HCT116 (cell line): ENCODE measurements around the gene CCL4L2. TPM values are rescaled to one million over a fixed set of nuclear protein-coding genes. Genes with fewer than 3 reads are reported as not detected.
"Not testable (repeated sequence)": the region's sequence is repeated elsewhere in the genome, so short reads cannot be mapped to it uniquely, and the experiment has no call there.

Experiments used
- ATAC-seq: fragments of 200-7000 bp; cut with Tn5 transposase; 2 replicates; pipeline ENCODE4 v1.9.1; 2020; ENCODE audit warnings: mild to moderate bottlenecking, moderate library complexity
- BruUV-seq: library from RNA; stranded (reverse); fragments of 400-500 nt; replicated peaks from 2 replicates; lab custom pipeline; 2021; lab: Mats Ljungman, UMichigan
- CTCF ChIA-PET: fragments of 300-600 bp; sonication (Branson Sonifier 250); formaldehyde crosslinking; loops from one replicate; lab custom pipeline; 2021; ENCODE audit warnings: antibody characterized with exemption; lab: Charles Lee
- POLR2A ChIA-PET: fragments of 300-600, 350-600 bp; sonication (Branson Sonifier 250); formaldehyde crosslinking; loops from one replicate; lab custom pipeline; 2021; ENCODE audit warnings: antibody characterized with exemption; lab: Charles Lee
- RAD21 ChIA-PET, 2 experiments: fragments of 300-600 bp; sonication (Branson Sonifier 250); formaldehyde crosslinking; loops; one replicate each; lab custom pipeline; 2023; ENCODE audit warnings: low total read pairs in 2 of 2; ENCODE audit not compliant: uncharacterized antibody in 2 of 2, unreplicated experiment in 2 of 2, low non-redundant PET in 1 of 2; lab: Charles Lee
- DNase-seq: peaks from one replicate; pipeline ENCODE4 v3.0.0-alpha.2; 2010; ENCODE audit warnings: low read depth, low spot score
- H2AFZ ChIP-seq: fragments of 200-600 bp; shearing (Covaris generic), sonication (generic); 2 replicates; pipeline ENCODE4 v1.6.1; 2017; ENCODE audit warnings: low read depth, mixed run types, mixed read lengths, antibody characterized with exemption, low read length; ENCODE audit not compliant: poor library complexity, severe bottlenecking
- H3K27ac ChIP-seq: 2 replicates; pipeline ENCODE4 v1.5.1; 2012; ENCODE audit warnings: low read depth, low read length
- H3K27me3 ChIP-seq: fragments of 200-600 bp; sonication (generic); 2 replicates; pipeline ENCODE4 v1.6.1; 2016; ENCODE audit warnings: mixed run types, low read length, mixed read lengths; ENCODE audit not compliant: insufficient read depth
- H3K36me3 ChIP-seq, 2 experiments: fragments of 200-500 bp in 1 of 2; fragments of 200-600 bp in 1 of 2; sonication (Bioruptor generic) in 1 of 2; sonication (generic) in 1 of 2; 2 replicates each; pipeline versions ENCODE4 v1.5.1 to v1.6.1; 2014 to 2016; ENCODE audit warnings: low read length in 2 of 2, inconsistent platforms in 1 of 2, mixed read lengths in 1 of 2, mixed run types in 1 of 2; ENCODE audit not compliant: insufficient read depth in 2 of 2, control insufficient read depth in 1 of 2
- H3K4me1 ChIP-seq, 2 experiments: fragments of 200-600 bp in 1 of 2; sonication (generic) in 1 of 2; 2 replicates each; pipeline versions ENCODE4 v1.5.1 to v1.6.1; 2012 to 2017; ENCODE audit warnings: low read length in 2 of 2, inconsistent platforms in 1 of 2, mild to moderate bottlenecking in 1 of 2, mixed read lengths in 1 of 2, mixed run types in 1 of 2, moderate library complexity in 1 of 2; ENCODE audit not compliant: insufficient read depth in 2 of 2, control insufficient read depth in 1 of 2
- H3K4me2 ChIP-seq: fragments of 200-600 bp; sonication (generic); 2 replicates; pipeline ENCODE4 v1.6.1; 2017; ENCODE audit warnings: mixed run types, low read length, mixed read lengths
- H3K4me3 ChIP-seq, 2 experiments: fragments of 200-600 bp in 1 of 2; sonication (generic) in 1 of 2; replicated peaks in 1 of 2; 2 replicates each; pipeline ENCODE4 v1.5.1; 2011 to 2016; ENCODE audit warnings: low read length in 2 of 2, control low read depth in 1 of 2, low read depth in 1 of 2, mild to moderate bottlenecking in 1 of 2, mixed read lengths in 1 of 2, mixed run types in 1 of 2
- H3K79me2 ChIP-seq: fragments of 200-600 bp; sonication (generic); 2 replicates; pipeline ENCODE4 v1.6.1; 2017; ENCODE audit warnings: mild to moderate bottlenecking, mixed run types, low read length, moderate library complexity, mixed read lengths; ENCODE audit not compliant: insufficient read depth
- H3K9ac ChIP-seq: fragments of 200-600 bp; sonication (generic); 2 replicates; pipeline ENCODE4 v1.6.1; 2016; ENCODE audit warnings: low read length, mixed read lengths
- H3K9me2 ChIP-seq: fragments of 200-600 bp; sonication (generic), shearing (Covaris generic); 2 replicates; pipeline ENCODE4 v1.6.1; 2017; ENCODE audit warnings: mixed run types, mild to moderate bottlenecking, moderate library complexity; ENCODE audit not compliant: insufficient read depth
- H3K9me3 ChIP-seq, 2 experiments: fragments of 200-500 bp in 1 of 2; fragments of 200-600 bp in 1 of 2; sonication (Bioruptor generic) in 1 of 2; sonication (generic) in 1 of 2; 2 replicates each; pipeline ENCODE4 v1.6.1; 2014 to 2017; ENCODE audit warnings: low read length in 2 of 2, mixed read lengths in 2 of 2, inconsistent platforms in 1 of 2, low read depth in 1 of 2, mild to moderate bottlenecking in 1 of 2, mixed run types in 1 of 2, moderate library complexity in 1 of 2; ENCODE audit not compliant: control insufficient read depth in 1 of 2, insufficient read depth in 1 of 2
- H4K20me1 ChIP-seq: fragments of 200-600 bp; sonication (generic), shearing (Covaris generic); 2 replicates; pipeline ENCODE4 v1.6.1; 2017; ENCODE audit warnings: mixed run types, mild to moderate bottlenecking, moderate library complexity; ENCODE audit not compliant: insufficient read depth
- intact Hi-C: fragments of 100-400 bp; cut with micrococcal nuclease; formaldehyde crosslinking; loops from 2 replicates; pipeline ENCODE4 v1.10.0; 2022
- total RNA-seq: library from RNA; stranded (reverse); gene quantifications from one replicate; pipeline ENCODE4 v1.2.1, GENCODE V29; 2021; ENCODE audit not compliant: unreplicated experiment

CCL4L2 gene
- total RNA-seq, 1 experiment from 2014 or later: 0.37 TPM

DNA sequence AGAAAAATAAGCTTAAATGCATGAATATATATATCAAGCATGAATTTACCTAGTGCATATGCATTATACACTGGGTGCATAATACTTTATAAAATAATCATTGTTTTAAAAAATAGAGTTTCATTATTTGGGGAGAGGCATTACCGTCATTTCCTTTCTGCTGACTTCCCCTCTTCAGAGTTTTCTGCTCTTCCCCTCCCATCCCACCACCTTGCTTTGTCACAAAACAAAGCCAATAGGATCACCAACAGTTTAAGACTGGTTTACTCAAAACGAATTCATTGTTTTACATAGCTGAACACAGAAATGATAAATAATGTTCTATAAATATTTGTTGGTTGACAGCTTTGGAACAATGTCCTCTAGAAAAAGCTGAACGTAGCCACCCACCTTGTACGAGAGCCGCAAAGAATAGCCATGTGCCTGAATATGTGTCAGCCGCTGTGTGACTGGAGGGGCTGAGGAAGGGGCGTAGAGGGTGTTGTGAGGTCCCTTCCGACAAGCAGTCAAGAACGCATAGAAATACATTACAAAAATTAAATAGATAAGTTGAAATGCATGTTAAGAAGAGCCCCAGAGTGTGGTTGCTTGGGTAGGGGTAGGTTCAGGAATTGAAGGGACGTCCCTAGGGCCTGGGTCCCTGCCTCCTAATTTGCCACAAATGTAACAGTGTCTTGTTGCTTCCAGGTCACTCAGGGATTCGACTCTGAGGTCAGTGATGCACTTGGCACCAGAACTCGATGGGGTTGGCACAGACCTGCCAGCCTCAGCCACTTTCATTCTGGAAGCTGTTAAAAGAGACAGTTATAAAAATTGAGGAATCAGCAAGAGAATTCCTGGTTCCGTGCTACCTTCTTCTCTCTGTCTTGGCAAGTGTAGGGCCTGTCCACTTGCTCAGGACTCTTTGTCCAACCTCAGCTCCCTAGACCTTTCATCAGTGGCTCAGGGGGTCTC, 23.8 kb upstream of the CCL4L2 start:
- ChIA-PET CTCF (interaction anchor here (1.2 kb wide), 1 partner anchor 77 kb away, joined by 5 read pairs; no protein-coding TSS in a partner anchor), POLR2A (interaction anchor here (1.7 kb wide), 1 partner anchor 77 kb away, joined by 6 read pairs; no protein-coding TSS in a partner anchor)
- H4K20me1 ChIP-seq, RAD21 ChIA-PET, intact Hi-C loops, H3K79me2 ChIP-seq, H3K27ac ChIP-seq, H3K4me3 ChIP-seq, H3K4me2 ChIP-seq, H3K9ac ChIP-seq, H2AFZ ChIP-seq, H3K9me2 ChIP-seq, H3K9me3 ChIP-seq, ATAC-seq, H3K36me3 ChIP-seq, H3K27me3 ChIP-seq, DNase-seq, BruUV-seq: not testable (repeated sequence)
- H3K4me1 ChIP-seq: peaks cover 0 to 14% of the 10 kb centered on the region in 2 experiments; a peak in 3 of 4 replicates

DNA sequence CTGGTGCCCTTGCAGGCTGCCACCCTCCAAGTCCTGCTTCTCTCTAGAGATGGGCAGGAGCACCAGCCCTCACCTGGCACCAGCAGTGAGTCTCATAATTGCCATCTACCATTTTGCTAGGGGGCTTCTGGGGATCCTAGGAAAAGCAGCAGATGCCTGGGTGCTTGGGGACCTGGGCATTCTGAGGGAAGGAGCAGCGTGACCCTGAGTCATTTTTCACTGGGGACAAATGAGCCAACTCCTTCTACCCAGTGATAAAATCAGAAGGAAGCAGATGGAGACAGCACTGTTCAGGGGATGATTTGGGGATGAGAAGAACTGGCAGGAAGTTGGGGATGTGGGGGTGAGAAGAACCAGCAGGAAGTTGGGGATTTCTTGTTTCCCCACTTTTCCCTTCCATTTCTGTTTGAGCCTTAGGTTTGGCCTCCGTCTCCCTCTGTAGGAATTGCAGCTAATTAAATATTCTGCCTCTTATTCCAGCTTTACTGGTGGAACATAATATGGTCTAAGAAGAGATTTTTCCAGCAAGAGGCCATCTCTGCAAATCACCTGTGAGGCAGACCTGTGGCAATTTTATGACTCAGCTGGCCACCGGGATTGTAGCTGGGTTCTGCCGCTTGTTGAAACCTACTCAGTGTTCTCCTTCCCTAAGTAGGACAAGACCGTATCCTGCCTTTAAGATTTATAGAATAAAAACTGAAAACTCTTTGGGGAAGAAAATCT, 22.8 kb upstream of the CCL4L2 start:
- H3K27ac ChIP-seq, H3K27me3 ChIP-seq, H3K4me3 ChIP-seq, intact Hi-C loops, H3K79me2 ChIP-seq, BruUV-seq, H4K20me1 ChIP-seq, H2AFZ ChIP-seq, H3K4me2 ChIP-seq, H3K36me3 ChIP-seq, H3K9ac ChIP-seq, H3K9me3 ChIP-seq, H3K9me2 ChIP-seq, DNase-seq, RAD21 ChIA-PET, POLR2A ChIA-PET, ATAC-seq: not testable (repeated sequence)
- CTCF ChIA-PET: interaction anchor here (1.4 kb wide), 1 partner anchor 39 kb away, joined by 4 read pairs; no protein-coding TSS in a partner anchor
- peaks cover 7 to 13% of the 10 kb centered on the region in 2 experiments; a peak in 3 of 4 replicates for H3K4me1 ChIP-seq
